Measurements from ENCODE around the gene PELI2. TPM values are rescaled to one million over a fixed set of nuclear protein-coding genes. Genes with fewer than 3 reads are reported as not detected.

The PELI2 gene
- total RNA-seq, 4 donors from 2014 or later = 12.9 to 21.8 (median 17.6) TPM

DNA sequence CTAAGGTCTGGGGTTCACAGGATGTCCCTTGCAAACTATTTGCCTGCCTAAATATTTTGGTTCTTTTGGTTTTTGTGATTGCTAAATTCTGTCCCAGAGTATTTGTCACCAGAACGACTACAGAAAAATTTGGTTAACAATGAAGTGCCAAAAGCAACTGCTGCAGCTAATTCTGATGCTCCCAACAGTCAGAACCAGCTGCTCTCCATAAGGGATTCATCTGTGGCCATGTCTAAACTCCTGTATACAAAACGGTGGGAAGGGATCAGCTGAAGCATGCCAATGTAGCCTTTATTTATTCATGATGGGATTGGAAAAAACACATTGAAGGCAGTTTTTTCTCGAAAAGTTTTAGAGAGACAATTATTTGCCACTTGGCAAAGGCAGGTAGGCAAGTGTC is 29.3 kb upstream of the PELI2 start:
- TF ChIP-seq, protein P1, sequence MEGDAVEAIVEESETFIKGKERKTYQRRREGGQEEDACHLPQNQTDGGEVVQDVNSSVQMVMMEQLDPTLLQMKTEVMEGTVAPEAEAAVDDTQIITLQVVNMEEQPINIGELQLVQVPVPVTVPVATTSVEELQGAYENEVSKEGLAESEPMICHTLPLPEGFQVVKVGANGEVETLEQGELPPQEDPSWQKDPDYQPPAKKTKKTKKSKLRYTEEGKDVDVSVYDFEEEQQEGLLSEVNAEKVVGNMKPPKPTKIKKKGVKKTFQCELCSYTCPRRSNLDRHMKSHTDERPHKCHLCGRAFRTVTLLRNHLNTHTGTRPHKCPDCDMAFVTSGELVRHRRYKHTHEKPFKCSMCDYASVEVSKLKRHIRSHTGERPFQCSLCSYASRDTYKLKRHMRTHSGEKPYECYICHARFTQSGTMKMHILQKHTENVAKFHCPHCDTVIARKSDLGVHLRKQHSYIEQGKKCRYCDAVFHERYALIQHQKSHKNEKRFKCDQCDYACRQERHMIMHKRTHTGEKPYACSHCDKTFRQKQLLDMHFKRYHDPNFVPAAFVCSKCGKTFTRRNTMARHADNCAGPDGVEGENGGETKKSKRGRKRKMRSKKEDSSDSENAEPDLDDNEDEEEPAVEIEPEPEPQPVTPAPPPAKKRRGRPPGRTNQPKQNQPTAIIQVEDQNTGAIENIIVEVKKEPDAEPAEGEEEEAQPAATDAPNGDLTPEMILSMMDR (IDR thresholded peaks at IDR 0.05; ENCODE audit: low read depth) = no peak

DNA sequence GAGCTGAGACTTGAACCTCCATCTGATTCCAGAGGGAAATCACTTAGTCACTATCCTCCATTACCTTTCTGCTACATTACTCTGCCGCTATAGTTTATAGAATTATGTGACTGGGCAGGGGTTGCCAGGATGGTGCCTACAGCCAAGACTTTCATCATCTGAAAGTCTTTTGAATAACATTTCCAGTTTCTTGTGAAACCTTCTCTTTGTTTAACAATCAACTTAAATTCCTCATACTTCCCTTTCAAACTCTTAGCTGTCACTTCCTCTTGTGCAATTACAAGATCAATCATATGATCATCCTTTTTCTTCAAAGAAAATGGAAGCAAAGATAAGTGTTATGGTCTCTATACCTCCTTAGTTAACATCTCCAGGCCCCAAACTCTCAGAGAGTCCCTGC is 25.4 kb upstream of the PELI2 start:
- TF ChIP-seq, protein P1 (IDR thresholded peaks at IDR 0.05; ENCODE audit: low read depth) = no peak

DNA sequence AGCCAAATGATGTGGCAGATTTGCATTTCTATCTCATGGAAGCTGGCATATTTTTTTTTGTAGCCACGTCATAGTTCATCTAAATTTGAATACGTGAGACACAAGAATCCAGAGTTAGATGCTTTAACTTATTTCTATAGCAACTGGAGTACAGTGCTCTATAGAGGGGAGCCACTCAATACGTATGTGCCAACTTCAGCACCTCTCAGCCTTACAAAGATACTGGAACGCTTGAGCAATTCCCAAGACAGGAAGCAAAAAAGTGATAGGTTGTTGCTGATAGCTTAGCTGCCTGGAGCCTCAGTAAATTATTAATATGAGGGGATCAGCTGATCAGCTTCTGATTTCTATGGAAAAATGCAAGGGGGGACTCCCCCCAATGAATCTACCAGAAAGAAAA is 24.1 kb upstream of the PELI2 start:
- TF ChIP-seq, protein P1 (IDR thresholded peaks at IDR 0.05; ENCODE audit: low read depth) = no peak

DNA sequence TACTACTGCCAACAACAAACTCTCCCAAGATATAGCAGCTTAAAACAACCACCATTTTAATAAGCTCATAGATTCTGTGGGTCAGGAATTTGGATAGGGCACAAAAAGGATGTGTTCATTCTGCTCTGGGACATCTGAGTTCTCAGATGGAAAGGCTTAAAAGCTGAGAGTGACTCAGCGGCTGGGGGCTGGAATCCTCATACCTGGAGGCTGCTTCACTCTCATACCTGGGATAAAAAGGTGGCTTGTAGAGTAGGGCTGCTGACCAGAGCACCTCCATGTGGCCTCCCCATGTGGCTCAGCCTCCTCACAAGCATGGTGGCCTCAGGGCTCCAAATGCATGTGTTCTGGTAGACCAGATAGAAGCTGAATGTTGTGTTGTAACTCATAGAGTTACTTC is 20.2 kb upstream of the PELI2 start:
- TF ChIP-seq, protein P1 (IDR thresholded peaks at IDR 0.05; ENCODE audit: low read depth) = no peak

DNA sequence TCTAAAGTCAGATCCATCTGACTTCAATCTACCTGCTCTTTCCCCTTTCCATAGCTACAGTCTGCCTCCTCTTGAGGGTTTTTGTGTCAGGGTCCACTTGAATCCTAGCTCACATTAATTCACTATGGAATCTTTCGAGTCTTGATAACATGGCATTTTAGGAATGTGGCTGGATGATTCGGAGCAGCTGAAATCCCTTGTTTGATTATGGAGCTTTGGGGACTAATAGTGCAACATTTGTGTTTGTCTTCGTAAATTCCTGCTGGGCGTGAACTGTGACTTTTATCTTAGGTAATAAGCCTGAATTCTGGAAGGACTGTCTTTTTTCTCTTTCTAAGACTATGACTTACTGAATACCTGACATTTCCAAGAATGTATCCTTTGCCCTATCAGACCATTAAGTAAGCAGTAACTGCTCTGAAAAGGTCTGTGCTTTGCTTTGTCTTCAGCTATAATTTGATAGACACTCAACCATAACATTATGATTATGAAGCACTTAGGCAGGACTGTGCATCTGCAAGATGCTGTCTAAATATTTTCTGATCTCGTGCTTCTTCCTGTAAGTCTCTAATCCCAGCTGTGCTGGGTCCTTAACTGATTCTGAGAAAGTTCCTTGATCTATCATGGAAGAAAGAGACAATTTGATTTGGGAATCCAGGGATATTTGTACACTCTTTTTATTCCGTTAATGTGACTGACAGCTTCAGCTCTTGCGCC is 19.0 kb upstream of the PELI2 start:
- TF ChIP-seq, protein P1 (IDR thresholded peaks at IDR 0.05; ENCODE audit: low read depth) = no peak

DNA sequence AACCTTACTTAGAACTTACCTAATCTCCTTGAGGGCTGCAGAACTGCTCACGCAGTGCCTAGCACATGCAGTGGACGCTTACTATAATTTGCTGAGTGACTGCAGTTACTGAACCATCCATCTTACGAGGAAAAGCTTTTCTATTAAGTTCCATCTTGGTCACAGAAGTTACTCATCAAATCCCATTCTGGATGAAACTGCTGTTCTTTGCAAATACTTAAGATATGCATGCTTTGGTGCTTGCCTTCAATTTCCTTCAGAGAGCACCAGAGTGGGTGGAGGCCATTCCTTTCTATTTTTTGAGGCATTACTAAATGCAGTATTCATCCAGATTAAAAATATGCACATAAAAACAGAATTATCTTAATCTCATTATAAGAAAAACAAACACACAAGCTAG is 17.7 kb upstream of the PELI2 start:
- TF ChIP-seq, protein P1 (IDR thresholded peaks at IDR 0.05; ENCODE audit: low read depth) = no peak

DNA sequence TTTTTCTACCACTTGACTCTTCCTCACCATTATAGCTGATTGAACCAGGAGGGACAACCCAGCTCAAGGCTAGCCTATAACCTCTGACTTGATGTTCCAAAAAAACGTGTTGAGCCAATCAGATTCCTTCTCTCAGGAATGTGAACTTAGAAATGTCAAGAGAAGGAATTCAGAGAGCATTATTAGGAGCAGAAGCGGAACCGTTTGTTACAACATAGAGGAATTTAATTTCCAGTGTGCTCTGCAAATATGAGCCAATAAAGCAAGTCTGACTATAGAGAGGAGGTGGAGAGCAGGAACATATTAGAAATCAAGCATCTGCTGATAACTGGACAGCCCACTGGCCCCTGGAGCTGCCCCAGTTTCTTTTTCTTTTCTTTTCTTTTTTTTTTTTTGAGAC is 15.3 kb upstream of the PELI2 start:
- TF ChIP-seq, protein P1 (IDR thresholded peaks at IDR 0.05; ENCODE audit: low read depth) = no peak
